OCI-LY7 (cell line): ENCODE measurements around the gene BMP5. TPM values are rescaled to one million over a fixed set of nuclear protein-coding genes. Genes with fewer than 3 reads are reported as not detected.

Source experiments
- BruUV-seq: library from RNA; stranded (reverse); fragments of 400-500 nt; replicated peaks from 2 replicates; lab custom pipeline; 2021; lab: Mats Ljungman, UMichigan
- CTCF ChIA-PET: fragments of 300-600 bp; sonication (Branson Sonifier 250); formaldehyde crosslinking; loops from one replicate; lab custom pipeline; 2022; ENCODE audit warnings: antibody characterized with exemption; ENCODE audit not compliant: unreplicated experiment; lab: Charles Lee
- POLR2A ChIA-PET: fragments of 300-600 bp; sonication (Branson Sonifier 250); formaldehyde crosslinking; loops from one replicate; lab custom pipeline; 2022; ENCODE audit warnings: antibody characterized with exemption; lab: Charles Lee
- DNase-seq: peaks from one replicate; pipeline ENCODE4 v3.0.0-alpha.2; 2015; ENCODE audit warnings: low spot score
- H2AFZ ChIP-seq: fragments of 200-600 bp; sonication (generic), shearing (Covaris generic); 2 replicates; pipeline ENCODE4 v1.6.1; 2014; ENCODE audit warnings: mild to moderate bottlenecking, antibody characterized with exemption, low read length, moderate library complexity
- H3K27ac ChIP-seq: fragments of 200-600 bp; sonication (generic); 2 replicates; pipeline ENCODE4 v1.5.1; 2014; ENCODE audit warnings: mixed run types, low read depth, mild to moderate bottlenecking, moderate library complexity, low read length, inconsistent platforms; ENCODE audit not compliant: poor library complexity, severe bottlenecking
- H3K36me3 ChIP-seq: fragments of 200-600 bp; sonication (generic); 2 replicates; pipeline ENCODE4 v1.6.1; 2014; ENCODE audit warnings: mild to moderate bottlenecking, antibody characterized with exemption, low read length, moderate library complexity, mixed read lengths; ENCODE audit not compliant: insufficient read depth
- H3K4me1 ChIP-seq: fragments of 200-600 bp; sonication (generic); 2 replicates; pipeline ENCODE4 v1.5.1; 2014; ENCODE audit warnings: mild to moderate bottlenecking, low read length; ENCODE audit not compliant: insufficient read depth, poor library complexity, severe bottlenecking
- H3K4me2 ChIP-seq: fragments of 200-600 bp; sonication (generic); 2 replicates; pipeline ENCODE4 v1.6.1; 2014; ENCODE audit warnings: mild to moderate bottlenecking, low read length
- H3K4me3 ChIP-seq: fragments of 200-600 bp; sonication (generic); 2 replicates; pipeline ENCODE4 v1.5.1; 2014; ENCODE audit warnings: mild to moderate bottlenecking, low read depth, low read length; ENCODE audit not compliant: poor library complexity, severe bottlenecking
- H3K79me2 ChIP-seq: fragments of 200-600 bp; sonication (generic); 2 replicates; pipeline ENCODE4 v1.6.1; 2016; ENCODE audit warnings: low read depth, mild to moderate bottlenecking, low read length, moderate library complexity, mixed read lengths; ENCODE audit not compliant: insufficient read depth
- H3K9me2 ChIP-seq: fragments of 200-600 bp; sonication (generic); 2 replicates; pipeline ENCODE4 v1.6.1; 2016; ENCODE audit warnings: mild to moderate bottlenecking, low read length, mixed read lengths; ENCODE audit not compliant: insufficient read depth
- H3K9me3 ChIP-seq: fragments of 200-600 bp; sonication (generic); 2 replicates; pipeline ENCODE4 v1.6.1; 2014; ENCODE audit warnings: mild to moderate bottlenecking, mixed run types, low read length, mixed read lengths
- H4K20me1 ChIP-seq: fragments of 200-600 bp; sonication (generic); 2 replicates; pipeline ENCODE4 v1.6.1; 2014; ENCODE audit warnings: mild to moderate bottlenecking, antibody characterized with exemption, low read length, moderate library complexity, mixed read lengths; ENCODE audit not compliant: insufficient read depth
- CTCF ChIP-seq: fragments of 200-600 bp; sonication (generic); conservative IDR thresholded peaks from 2 replicates; pipeline ENCODE4 v1.5.1; 2014; ENCODE audit warnings: mild to moderate bottlenecking, antibody characterized with exemption, low read length, moderate library complexity, mixed read lengths
- EZH2phosphoT487 ChIP-seq: fragments of 200-600 bp; sonication (generic); IDR thresholded peaks from 2 replicates; pipeline ENCODE4 v1.6.1; 2018; ENCODE audit warnings: low read depth, borderline replicate concordance, mild to moderate bottlenecking, mixed run types, antibody characterized with exemption, low read length, moderate library complexity, mixed read lengths
- intact Hi-C: fragments of 100-400 bp; cut with micrococcal nuclease; formaldehyde crosslinking; loops from one replicate; pipeline ENCODE4 v1.10.0; 2022; ENCODE audit not compliant: unreplicated experiment
- total RNA-seq, 2 experiments: library from RNA; depleted of rRNA in 1 of 2; stranded (reverse); fragments of >200 nt in 1 of 2; shearing (Covaris generic) in 1 of 2; gene quantifications; 2 replicates each; pipeline ENCODE4 v1.2.3, GENCODE V29; 2014 to 2022

BMP5 gene
- total RNA-seq, 2 experiments from 2014 or later: not detected

DNA sequence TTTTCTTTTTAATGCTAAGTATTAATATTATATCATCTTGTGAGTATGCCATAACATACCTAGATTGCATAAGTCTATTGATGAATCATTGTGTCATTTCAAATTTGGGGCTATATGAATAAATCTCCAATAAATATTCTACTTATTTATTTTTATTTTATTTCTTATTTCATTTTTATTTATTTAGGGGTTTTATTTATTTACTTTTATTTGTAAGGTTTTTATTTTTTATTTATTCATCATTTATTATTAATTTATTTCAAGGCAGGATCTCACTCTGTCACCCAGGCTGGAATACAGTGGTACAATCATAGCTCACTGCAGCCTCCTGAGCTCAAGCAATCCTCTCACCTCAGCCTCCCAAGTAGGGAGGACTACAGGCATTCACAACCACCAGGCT lies 36.3 kb downstream of the BMP5 start:
- POLR2A ChIA-PET: no interaction called here

GRCh38 chr6:55836945-55837344 lies 38.4 kb downstream of the BMP5 start:
- BruUV-seq: no TSS peak
- no peaks in the 10 kb centered on the region for H4K20me1 ChIP-seq
- POLR2A ChIA-PET: no interaction called here

More for the DNA sequence above, 36.3 kb downstream of the BMP5 start:
- H3K4me3 ChIP-seq: no peak overlapping the region
- no peaks in the 10 kb centered on the region for H3K79me2 ChIP-seq
- no TSS peak for BruUV-seq
- no peak overlapping the region for H2AFZ ChIP-seq
- no peaks in the 10 kb centered on the region for H4K20me1 ChIP-seq
- CTCF ChIA-PET: no interaction called here
- H3K4me2 ChIP-seq: no peak overlapping the region
- TF ChIP-seq CTCF: no peak
- TF ChIP-seq EZH2phosphoT487: no peak
- intact Hi-C loops: no loop called here
- H3K9me3 ChIP-seq: no peaks in the 10 kb centered on the region
- no peaks in the 10 kb centered on the region for H3K36me3 ChIP-seq
- no peaks in the 10 kb centered on the region for H3K4me1 ChIP-seq
- no peaks in the 10 kb centered on the region for H3K9me2 ChIP-seq
- DNase-seq: no peak
- no peak overlapping the region for H3K27ac ChIP-seq

More at GRCh38 chr6:55836945-55837344, 38.4 kb downstream of the BMP5 start:
- intact Hi-C loops: no loop called here
- H3K4me2 ChIP-seq: no peak overlapping the region
- H3K79me2 ChIP-seq: no peaks in the 10 kb centered on the region
- H3K9me2 ChIP-seq: no peaks in the 10 kb centered on the region
- TF ChIP-seq EZH2phosphoT487 (no peak), CTCF (no peak)
- no peak for DNase-seq
- no peak overlapping the region for H2AFZ ChIP-seq
- H3K4me3 ChIP-seq: no peak overlapping the region
- H3K36me3 ChIP-seq: no peaks in the 10 kb centered on the region
- CTCF ChIA-PET: no interaction called here
- no peaks in the 10 kb centered on the region for H3K4me1 ChIP-seq
- no peak overlapping the region for H3K27ac ChIP-seq
- H3K9me3 ChIP-seq: no peaks in the 10 kb centered on the region
